CD4-positive, alpha-beta T cell treated with Interleukin-2 at 100 ng/mL for 4 hours (primary cell): ENCODE results near the gene BST1.

Experiments used
- DNase-seq: peaks from one replicate; pipeline ENCODE4 v3.0.0-alpha.2; 2020; ENCODE audit warnings: low spot score

BST1 gene

GRCh38 chr4:15779809-15780208 lies 76.9 kb downstream of the BST1 start:
- DNase-seq, result no peak

GRCh38 chr4:15781427-15782095 lies 78.7 kb downstream of the BST1 start:
- DNase-seq, result no peak
